Left hindlimb (tissue), 1 donor: Measurements from ENCODE around the gene SPRR5.

Experiments
- DNase-seq: peaks from one replicate; pipeline ENCODE4 v3.0.0-alpha.2; 2018

Gene SPRR5

DNA sequence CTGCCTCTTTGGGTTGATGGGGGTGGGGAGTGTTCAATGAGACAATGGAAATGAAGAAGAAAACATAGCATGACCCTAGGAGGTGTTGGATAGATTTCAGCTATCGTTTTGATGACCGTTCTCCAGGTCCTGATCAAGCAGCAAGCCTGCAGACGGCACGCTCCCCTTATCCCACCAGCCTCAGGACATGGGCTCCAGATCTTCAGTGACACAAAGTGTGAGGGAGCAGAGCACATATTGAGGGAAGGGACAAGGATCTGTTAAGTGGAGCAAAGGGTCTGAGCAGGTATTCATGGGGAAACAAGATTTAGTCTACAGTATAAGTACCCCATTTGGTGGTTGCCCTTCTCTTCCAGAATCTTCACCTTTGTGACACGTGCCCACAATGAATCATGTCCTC lies 4.7 kb downstream of the SPRR5 start:
- no peak for DNase-seq

DNA sequence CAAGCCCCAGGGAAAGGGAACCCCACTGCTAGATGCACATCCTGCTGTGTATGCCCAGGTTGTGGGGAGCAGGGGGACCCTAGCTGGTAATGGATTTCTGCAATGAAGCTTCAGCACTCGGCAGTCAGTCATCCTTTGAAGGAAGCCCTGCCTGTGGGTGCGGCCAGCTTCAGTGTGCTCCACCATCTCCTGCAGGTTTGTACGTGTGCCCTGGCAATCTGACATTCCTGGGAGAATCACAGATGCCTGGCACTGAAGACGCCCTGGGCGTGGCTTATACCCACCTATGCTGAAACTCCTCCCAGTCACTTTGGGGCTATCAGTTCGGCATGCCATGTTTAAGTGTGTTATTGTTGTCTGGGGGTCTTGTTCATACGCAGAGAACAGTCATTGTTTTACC lies 6.8 kb downstream of the SPRR5 start:
- DNase-seq = no peak

DNA sequence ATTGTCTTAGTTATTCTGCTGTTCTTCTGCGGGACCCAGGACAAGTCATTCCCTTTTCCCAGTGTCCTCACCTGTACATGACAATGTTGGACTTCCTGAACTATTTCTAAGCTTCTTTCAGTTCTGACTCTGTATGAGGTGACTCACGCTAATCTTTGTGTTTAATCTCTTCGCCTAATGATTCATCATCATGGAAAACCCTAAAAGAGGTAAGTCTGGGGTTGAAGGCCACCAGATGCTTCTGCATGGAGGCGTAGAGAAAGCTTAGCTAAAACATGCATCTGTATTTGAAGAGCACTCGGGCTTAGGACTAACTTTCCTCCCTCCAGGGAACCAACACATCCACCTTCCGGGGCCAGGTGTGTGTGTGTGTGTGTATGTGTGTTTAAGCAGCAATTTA lies 7.4 kb downstream of the SPRR5 start:
- no peak for DNase-seq

DNA sequence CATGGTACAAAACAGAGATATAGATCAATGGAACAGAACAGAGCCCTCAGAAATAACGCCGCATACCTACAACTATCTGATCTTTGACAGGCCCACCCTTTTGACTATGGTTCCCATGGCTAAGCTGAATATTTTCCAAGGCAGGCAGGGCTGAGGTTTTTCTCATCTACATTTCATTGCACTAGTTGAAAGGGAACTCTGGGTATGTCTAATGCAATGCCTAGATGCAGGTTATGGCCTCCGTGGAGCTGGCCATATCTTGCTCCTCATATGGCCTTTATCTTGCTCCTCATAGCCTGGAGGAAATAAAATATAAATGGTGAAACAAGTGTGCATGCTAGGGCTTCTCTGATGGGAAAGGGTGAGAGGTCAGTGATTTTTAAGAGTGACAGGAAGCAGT lies 10.6 kb downstream of the SPRR5 start:
- no peak for DNase-seq

DNA sequence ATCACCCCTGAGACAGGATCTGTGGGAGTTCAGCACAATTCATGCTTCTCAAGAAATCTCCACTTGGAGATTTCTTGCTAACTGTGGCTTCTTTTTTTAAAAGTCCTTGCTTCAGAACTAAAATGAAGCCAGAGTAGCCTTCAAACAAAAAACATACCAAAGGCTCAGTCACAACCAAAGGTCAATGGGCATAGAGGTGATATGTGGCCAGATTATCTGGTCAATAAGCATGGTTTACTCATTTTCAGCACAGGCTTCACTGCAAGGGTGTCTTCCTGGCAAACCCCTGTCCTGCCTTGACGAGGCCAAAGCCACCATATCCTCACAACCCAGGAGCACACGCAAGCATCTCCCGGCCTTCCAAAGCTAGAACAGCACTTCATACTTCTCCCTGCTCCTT lies 12.3 kb downstream of the SPRR5 start:
- no peak for DNase-seq

DNA sequence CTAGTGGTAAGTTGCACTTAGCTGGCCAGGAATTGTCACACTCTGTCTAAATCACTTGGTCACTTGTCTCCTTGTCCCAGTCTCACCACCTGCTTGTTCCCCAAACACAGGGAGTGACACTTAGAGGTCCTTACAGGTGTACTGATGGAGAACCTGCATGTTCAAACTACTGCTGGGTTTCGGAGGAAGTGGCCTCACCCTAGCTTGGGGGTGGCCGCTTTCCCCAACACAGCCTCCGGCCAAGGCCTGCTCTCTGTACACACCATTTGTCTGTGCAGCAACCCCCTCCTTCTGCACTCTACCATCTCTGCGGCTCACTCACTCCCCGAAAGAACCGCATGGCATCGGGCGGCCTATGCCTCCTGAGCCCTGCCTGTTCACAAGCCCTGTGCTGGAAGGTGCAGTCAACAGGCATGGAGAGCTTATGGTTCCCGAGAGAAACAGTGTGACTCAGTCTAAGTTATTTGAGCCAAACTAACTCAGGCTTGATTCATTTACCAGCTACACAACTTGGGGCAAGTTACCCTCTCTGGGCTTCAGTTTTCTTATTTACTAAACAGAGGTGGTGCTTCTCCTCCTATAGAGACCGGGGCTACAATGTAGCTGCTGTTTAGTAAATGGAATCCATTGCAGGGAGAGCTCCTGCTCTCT lies 12.9 kb downstream of the SPRR5 start:
- no peak for DNase-seq

DNA sequence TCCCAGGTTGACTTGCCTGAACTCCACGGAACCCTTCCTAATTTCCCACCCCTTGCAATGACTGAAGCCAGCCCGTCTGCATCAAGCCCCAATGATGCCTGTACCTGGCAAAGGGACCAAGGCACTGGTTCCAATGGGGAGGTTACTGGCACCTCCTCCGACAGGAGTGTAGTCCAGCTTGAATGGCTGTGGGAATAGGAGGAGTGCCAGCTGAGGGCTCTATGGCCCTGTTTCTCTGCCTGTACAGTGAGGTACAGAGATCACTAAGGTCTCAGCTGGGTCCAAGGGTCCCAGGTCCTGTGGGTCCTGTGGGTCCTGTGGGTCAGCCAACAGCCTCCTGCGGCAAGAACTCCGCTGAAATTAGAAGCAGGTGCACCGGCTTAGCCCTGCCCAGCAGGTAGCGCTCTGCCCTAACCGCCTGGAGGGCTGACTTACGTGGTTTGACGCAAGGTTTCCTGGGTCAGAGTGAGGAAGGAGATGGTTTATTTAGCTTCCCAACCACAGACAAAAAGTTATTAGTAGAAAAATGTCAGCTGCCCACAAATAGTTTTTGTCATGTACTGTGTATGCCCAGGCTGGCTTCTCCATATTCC lies 13.5 kb downstream of the SPRR5 start:
- DNase-seq = no peak

DNA sequence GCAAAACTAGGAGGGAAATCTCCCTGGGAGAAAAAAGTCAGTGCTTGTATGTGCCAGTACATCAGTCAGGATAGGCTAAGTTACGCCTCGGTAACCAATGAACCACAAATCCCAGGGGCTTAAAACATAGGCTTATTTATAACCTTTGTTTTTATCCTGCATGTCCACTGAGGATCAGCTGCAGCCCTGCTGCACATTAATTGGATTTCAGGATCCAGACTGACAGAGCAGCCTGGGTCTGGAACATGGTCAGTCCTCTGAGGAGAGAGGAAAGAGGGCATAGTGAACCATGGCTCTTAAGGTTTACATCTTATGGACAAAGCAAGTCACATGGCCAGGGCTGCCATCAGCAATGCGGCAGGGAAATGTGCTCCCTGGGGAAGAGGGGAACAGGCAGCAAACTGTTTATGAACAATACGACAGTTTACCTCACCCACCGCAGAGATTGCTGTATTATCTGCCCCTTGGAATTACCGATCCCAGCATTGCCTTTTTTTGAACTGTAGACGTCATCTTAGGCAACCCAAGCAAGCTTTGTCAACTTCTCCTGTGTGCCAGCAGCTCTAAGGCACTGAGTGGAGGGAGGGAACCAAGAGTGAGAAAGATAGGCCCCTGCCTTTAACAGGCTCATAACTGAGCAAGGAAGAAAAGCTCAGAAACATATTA lies 14.4 kb downstream of the SPRR5 start:
- no peak for DNase-seq

DNA sequence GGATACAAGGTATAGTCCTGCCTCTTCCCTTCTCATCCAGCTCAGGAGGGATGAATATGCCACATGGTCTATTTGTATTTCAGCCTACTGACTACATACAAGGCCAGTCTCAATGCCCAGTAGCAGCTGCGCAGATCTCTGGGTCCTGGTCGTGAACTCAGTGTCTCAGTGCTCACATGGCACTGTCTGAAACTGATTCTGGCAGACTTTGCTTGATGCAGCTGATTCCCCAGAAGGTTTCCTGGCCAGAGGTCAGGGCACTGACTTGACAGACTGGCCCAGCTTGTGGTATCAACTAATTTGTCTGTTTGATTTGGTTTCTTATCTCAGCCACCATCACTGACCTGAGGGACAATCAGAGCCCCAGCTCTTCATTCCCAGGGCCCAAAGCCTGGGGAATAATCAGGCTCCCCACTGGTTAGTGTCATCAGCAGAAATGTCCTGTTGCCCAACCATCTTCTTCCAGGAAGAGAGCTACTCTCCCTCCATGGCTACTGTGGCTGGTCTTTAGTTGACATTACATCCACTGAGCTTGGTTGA lies 15.9 kb downstream of the SPRR5 start:
- DNase-seq = no peak

DNA sequence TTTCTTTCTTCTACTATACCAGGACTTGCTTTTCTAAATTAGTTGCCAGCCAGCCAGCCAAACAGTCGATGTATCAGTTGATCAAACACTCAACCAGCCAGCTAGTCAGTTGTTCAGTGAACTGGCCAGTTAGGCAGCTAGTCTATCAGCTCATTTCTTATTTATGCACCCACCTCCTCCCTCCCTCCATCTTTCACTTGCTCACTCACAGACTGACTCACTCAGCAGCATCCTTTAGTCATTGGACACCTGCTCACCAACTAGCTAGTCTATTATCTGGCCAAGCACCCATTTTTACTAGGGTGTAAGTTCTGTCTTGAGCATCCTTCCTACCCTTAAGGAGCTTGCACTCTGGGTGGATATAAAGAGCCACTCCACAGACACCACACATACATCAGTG lies 17.5 kb downstream of the SPRR5 start:
- DNase-seq = no peak

DNA sequence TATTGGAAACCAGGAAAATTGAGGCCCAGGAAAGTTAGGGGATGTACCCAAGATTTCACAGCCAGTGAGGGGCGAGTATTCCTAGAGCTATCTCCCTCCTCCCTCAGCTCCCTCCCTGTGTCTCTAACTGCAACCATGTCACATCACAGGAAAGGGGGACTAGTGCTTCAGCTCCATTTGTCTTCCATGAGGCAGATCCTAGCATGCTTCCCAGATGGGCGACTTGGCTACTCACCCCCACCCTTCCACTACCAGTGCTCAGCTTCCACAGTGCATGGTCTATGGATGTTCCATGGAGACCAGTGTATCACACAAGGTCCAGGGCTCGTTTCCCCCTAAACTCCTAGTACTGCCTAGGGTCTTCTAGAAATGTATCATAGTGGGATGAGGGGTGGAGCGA lies 18.8 kb downstream of the SPRR5 start:
- no peak for DNase-seq

DNA sequence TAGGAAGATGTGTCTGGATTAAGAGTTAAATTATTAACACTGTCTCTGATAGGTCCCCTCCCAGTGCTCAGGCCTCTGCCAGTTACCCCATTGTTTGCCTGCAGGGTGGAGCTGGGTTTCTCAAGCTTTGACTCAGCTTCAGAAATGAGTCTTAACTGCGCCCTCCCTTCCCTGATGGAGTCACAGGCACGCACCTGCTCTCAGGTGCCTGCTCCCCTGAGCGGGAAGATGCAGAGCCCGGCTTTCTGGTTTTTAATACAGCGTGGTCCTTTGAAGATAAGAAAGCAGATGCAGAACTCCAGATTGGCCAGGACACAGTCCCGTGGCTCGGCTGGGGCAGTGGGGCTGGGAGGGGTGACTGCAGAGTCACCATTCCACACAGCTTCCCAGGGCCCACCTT lies 20.2 kb downstream of the SPRR5 start:
- DNase-seq = no peak

DNA sequence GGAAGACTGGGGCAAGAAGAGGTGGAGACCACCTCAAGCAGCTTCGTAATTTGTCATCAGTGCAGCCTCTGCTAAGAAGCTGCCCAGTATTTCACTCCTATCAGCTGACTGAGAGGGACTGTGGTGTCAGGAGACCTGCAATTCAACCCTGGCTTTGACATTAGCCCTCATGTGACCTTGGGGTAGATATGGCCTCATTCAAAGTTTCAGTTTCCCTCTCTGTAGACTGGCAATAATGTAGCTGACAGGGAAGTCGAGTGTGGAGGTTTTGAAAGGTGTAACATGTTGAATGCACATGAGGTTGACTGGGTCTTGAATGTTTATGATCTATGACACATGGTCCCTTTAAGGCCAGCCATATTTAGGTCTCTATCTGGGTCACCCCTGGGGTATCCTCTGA lies 21.2 kb downstream of the SPRR5 start:
- DNase-seq = no peak

DNA sequence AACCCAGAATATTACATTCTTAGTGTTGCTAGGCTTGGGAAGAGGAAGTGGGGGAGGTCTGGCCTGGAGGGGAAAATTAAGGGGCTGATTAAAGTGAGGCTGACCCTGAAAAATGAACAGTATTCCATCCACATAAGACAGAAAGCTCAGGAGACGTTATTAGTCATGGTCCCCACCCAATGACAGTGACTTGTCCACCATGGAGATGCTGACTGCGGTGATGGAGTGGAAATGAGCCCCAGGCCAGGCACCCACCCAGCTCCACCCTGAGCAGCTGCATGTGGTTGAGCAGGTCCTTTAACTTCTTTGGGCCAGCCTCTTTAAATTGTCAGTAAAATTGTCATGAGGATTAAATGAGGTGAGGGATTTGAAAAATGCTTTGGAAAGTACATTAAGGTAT lies 22.0 kb downstream of the SPRR5 start:
- DNase-seq = no peak

DNA sequence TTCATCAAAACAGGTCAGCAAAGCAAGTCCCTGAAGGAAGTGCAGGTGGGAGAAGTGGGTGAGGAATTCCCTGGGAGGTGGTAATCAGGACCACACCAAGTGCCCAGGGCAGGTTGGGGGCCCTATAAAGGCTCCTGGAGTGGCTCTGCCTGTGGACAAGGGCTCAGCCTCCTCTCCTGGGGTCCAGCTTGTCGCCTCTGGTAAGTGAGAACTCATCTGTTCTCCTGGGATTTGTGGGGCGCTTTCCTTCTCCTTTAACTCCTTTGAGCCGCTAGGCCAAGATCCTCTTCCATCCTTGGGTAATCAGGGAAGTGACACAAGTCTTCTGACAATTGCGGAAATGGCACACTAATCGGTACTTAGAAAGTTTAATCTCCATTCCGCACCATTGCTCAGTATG lies 23.5 kb downstream of the SPRR5 start, which contains the start of gene SPRR4:
Gene SPRR4 (plus strand): TSS at position 154 of the 400 bp plus-strand sequence. CDS start 1,243 bp downstream, outside the sequence.
- DNase-seq = no peak

DNA sequence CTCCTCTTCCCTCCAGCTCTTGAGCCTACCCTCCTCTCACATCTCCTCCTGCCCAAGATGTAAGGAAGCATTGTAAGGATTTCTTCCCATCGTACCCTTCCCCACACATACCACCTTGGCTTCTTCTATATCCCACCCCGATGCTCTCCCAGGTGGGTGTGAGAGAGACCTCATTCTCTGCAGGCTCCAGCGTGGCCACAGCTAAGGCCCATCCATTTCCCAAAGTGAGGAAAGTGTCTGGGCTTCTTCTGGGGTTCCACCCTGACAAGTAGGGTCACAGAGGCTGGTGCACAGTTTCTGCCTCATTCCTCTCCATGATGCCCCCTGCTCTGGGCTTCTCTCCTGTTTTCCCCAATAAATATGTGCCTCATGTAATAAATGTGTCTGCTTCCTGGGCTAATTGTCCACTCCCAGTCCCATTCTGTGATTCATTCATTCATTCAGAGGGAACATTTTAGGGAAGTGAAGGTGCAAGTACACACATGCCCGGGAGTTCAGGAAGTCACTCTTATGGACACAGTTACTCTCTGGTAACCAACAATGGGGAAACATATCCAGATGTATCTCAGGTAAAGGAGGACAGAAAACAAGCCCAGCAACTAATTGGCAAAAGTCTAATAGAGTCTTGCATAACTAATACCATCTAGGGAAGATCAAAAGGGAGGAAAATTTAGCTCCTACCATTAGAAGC lies 25.3 kb downstream of the SPRR5 start:
- DNase-seq = no peak

DNA sequence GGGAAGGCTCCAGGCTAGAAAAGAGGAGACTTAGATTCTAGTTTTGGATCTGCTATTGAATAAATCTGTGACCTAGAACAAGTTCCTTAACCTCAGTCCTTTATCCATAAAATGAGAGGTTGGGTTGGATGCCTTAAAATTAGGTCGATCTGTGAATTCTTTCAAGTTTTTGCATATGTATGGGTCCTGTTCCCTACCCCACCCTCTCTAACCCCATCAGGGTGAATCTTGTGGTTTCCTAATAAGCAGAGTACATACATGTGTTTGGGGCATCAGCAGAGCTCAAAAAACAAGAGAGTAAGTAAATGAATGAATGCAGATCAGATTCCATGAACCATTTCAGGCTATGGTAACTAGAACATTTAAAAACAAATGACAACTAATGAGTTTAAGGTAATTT lies 29.7 kb downstream of the SPRR5 start:
- no peak for DNase-seq

DNA sequence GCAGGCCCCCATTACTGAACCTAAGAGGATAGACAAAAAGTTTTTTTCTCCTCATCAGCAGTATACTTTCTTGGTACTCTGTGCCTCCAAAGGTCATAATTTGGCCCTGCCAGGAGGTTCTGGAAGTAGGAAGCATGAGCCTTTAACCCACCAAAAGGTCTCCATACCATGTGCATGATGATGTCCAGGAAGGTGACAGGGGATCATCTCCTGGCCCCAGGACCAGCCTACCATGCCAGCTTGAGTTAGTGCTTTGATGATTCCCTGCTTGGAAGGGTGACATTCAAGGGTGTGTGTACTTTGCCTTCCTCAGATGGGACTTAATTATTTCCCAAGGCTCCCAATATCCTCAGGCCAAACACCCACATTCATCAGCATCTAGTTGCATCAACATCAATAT lies 30.6 kb downstream of the SPRR5 start:
- no peak for DNase-seq

DNA sequence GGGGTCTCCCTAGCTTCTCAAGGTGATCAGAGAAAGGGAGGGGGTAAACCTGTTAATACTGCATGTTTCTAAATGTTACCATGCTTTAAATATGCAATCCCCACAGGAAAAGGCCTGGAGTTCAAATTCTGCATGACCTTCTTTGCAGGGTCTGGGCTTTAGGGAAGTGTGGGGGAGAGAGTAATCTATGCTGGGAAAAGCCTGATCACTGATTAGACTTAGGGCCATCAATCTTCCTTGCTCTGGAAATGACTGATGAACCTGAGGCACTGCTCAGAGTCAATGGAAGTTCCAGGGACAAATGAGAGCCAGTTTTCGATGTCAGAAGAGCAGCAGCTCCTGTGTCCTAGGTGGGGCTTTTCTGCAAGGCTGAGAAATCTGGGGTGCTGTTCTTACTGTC lies 33.7 kb downstream of the SPRR5 start:
- no peak for DNase-seq

DNA sequence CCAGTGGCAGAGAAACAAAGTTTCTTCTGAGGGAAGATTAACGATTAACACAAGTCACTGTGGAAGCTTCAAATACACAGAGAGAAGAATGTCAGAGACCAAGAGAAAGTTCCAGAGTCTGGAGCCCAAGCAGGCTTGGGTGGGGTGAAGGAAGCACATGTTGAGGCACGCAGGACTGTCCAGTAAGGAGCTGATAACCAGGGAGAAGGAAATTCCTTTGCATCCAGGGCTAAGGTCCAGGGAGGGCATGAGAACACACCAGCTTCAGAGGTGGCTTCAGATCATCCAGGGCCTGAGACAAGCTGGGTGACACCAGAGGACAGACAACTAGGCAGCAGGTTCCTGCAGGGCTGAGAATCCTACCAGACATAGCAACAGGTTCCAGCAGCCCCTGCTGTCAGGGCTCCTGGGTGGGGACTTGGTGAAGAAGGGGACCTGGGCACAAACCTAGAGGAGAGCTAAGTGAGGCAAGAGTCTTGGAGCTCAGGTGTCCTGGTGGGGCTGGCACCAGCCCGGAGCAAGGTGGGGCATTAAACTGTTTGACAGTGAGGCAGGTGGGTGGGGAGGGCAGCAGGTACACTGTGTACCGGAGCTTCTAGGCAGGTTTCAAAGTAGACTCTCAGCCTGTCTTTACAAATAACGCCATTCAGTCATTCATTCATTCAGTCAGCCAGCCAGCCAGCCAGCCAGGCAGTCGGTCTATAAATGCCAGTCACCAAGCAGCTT lies 34.3 kb downstream of the SPRR5 start:
- no peak for DNase-seq

DNA sequence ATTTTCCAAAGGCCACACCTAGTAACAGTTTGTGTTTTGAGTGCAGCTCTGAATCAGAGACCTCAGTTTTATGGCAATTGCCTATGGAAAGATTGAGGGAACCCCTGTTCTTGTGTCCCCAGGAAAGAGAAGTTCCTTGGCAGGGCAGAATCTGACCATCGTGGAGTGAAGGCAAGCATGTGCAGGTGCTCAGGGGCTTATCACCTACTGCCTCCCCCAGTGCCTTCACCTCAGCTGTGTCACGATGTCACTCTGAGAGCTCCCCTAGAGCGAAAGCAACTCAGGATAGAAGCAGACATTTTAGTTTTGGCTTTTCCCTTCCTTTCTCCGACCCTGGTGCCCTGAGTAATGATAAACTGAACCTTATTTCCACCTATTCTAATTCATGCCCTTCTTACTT lies 35.1 kb downstream of the SPRR5 start:
- DNase-seq = no peak

DNA sequence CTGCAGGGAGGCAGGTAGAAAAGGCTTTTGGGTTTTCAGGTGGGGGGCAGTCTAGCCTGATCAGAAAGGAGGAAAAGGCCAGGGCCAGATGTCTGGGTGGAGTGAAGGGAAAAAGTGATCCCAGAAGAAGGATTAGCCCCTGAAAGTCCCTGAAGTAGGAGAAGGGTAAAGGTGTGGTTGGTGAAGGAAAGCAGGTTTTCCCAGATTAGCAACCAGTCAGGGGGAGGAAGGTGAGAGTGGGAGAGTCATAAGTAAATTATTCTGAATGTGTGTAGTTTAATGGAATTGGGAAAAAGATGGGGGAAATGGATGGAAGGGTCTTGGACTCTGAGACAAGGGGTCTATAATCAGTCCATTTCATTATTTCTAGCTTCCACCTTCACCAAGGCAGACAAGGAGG lies 36.2 kb downstream of the SPRR5 start:
- no peak for DNase-seq

DNA sequence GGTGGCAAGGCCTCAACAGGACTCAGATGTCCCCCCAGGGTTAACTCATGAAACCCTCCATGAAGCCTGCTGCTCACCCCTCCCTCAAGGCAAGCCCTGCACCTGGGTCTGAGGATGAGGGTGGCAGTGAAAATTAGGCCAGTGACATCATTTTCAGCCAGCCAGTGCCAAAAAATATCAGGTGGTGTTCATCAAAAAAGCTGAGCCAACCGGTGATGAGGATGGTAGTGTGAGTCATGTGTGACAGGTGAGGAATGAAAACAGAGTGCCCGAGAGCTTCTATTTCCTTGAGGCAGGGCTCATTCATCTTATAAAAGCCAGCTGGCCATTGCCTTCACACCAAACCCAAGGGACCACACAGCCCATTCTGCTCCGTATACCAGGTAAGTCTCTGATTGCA lies 36.7 kb downstream of the SPRR5 start, which contains the start of gene SPRR1A:
Gene SPRR1A (plus strand): TSS at position 339 of the 400 bp plus-strand sequence. CDS start 1,150 bp downstream, outside the sequence.
- DNase-seq = no peak
